HG03521 (cell line): ENCODE data around the gene DPPA3.
"Not testable (repeated sequence)": the region's sequence is repeated elsewhere in the genome, so short reads cannot be mapped to it uniquely, and the experiment has no call there.

Experiments used
- ATAC-seq: cut with Tn5 transposase; IDR thresholded peaks from one replicate; pipeline ENCODE4 v1.9.1; 2021; ENCODE audit warnings: mild to moderate bottlenecking, moderate library complexity; ENCODE audit not compliant: unreplicated experiment

DPPA3 gene

DNA sequence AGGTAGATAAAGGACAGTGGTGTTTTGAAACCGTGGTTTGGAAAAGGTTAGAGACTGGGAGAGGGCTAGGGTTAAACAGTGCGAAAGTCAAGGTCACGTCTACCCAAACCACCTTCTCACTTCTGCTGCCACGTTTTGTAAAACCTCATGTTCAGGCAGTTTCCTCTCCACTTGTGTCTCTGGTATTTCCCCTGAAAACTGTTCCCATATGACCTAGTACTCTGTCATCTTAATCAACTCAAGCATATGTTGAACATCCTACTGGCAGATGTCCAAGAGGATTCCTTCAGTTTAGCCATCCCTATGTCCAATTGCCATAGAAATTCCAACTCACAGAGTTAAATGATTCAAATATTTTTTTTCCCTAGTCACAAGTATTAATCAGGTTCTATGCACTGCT is 18.5 kb downstream of the DPPA3 start:
- no peak for ATAC-seq

DNA sequence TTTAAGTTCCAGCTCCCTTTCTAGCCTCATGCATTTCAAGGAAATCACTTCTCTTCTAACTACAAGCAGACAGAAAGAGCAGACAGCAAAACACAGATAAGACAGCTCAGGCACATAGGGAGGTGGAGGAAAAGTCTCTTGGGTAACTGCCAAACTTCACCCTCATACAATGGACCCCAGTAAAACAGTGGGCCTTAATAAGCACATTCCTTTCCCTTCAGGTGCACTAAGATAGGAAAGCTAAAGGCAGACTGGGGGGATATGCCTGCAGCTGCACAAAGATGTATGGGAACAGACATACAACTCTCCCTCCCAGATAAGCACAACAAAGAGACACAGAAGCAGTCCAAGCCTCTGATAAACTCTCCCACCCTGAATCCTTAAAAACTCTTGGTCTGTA is 19.8 kb downstream of the DPPA3 start:
- ATAC-seq = not testable (repeated sequence)

DNA sequence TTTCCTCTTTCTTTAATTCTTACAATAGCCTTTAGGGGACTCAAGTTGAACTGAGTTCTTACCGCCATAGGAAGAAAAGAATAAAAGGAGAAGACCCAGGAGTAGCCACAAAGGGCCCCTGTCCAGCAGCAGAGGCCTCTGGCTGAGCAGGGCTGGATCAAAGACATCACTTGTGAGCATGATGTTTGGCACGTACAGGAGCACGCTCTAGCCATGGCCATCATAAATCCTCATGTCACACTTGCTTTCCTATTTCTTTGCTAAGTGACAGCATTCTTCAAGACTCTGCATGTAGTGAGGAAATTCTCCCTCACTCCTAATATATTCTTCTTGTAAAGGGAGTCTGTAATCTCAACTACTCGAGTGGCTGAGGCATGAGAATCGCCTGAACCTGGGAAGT is 20.3 kb downstream of the DPPA3 start:
- ATAC-seq = no peak

DNA sequence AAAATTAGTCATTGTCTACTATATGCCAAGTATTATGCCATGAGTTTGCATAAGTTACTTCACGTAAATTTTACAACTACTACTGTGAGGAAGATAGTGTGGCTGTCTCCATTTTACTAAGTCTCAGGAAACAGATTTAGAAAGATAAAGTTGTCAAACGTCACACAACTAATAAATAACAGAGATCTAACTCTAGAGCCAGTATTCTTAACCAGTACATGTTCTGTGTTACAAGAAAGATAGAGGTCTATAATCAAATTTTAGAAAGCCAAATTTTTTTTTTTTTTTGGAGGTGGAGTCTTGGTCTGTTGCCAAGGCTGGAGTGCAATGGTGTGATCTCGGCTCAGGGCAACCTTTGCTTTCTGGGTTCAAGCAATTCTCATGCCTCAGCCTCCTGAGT is 21.8 kb downstream of the DPPA3 start:
- ATAC-seq = no peak

DNA sequence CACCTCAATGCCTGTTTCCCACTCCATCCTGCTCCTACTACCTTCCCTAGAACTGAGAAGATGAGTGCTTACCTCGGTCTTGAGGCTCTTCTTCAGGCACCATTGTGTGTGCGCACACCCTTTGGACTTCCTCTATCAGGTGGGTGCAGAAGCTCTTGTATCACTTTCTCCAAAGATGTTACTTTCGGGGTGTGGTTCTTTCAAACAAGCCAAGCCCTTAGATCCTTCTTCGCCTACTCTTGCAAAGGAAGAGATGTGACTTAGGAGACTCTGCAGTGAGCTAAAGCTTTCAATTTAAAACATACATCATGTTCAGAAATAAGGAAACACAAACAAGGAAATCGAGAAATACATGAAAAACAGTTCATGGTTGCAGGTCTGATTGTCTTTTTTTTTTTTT is 36.0 kb downstream of the DPPA3 start, which contains the start of gene CLEC4C:
TSS of gene CLEC4C (minus strand) at position 130 of the 400 bp plus-strand sequence. CDS start at position 103, 27 bp downstream.
- ATAC-seq = no peak

DNA sequence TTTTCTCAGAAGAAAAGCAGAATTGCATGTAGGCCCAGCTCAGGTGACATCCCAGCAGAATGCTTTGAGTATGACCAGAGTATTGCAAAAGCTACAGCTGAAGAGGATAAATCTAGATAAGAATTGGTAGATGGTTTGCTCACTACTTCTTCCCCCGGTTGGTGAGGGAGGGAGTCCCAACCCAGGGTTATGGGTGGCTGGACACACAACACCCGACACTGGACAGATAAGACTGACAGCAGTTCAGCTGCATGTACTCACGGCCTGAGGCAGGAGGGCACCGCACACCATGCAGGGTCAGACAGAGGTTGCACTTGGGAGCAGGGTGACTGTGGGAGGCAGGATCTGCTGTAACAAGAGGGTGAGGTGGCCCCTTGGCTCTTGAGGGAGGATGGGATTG is 37.6 kb downstream of the DPPA3 start:
- ATAC-seq = no peak

DNA sequence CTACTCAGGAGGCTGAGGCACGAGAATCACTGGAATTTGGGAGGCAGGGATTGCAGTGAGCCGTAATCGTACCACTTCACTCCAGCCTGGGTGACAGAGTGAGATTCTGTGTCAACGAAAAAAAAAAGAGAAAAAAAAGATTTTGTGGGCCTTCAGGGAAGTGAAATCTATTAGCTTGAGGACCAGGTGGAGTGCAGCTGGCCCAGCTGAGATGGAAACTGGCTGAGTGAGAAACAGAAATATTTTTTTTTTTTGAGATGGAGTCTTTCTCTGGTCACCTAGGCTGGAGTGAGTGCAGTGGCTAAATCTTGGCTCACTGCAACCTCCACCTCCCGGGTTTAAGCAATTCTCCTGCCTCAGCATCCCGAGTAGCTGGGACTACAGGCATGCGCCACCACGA is 38.2 kb downstream of the DPPA3 start:
- no peak for ATAC-seq

DNA sequence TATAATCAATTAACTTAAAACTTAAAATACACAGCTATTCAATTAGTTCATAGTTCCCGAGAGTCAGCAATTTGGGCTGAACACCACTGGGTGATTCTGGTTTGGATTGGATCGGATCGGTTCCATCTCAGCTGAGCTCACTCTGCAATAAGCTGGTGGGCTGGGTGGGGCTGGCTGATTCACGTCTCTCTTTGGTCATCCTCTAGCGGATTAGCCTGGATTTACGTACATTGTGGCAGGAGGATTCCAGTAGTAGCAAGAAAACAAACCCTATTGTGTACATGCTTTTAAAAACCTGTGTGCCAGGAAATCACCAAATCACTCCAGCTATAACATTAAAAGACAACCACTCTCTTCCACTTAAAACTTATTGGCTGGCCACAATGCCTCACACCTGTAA is 39.1 kb downstream of the DPPA3 start:
- no peak for ATAC-seq

DNA sequence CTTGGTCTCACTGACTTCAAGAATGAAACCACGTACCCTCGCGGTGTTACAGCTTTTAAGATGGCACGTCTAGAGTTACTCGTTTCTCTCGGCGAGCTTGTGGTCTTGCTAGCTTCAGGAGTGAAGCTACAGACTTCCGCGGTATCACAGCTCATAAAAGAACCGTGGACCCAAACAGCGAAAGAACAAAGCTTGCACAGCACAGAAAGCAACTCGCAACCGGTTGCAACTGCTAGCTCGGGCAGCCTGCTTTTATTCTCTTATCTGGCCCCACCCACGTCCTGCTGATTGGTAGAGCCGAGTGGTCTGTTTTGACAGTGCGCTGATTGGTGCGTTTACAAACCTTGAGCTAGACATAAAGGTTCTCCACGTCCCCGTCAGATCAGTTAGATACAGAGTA is 40.2 kb downstream of the DPPA3 start:
- no peak for ATAC-seq

DNA sequence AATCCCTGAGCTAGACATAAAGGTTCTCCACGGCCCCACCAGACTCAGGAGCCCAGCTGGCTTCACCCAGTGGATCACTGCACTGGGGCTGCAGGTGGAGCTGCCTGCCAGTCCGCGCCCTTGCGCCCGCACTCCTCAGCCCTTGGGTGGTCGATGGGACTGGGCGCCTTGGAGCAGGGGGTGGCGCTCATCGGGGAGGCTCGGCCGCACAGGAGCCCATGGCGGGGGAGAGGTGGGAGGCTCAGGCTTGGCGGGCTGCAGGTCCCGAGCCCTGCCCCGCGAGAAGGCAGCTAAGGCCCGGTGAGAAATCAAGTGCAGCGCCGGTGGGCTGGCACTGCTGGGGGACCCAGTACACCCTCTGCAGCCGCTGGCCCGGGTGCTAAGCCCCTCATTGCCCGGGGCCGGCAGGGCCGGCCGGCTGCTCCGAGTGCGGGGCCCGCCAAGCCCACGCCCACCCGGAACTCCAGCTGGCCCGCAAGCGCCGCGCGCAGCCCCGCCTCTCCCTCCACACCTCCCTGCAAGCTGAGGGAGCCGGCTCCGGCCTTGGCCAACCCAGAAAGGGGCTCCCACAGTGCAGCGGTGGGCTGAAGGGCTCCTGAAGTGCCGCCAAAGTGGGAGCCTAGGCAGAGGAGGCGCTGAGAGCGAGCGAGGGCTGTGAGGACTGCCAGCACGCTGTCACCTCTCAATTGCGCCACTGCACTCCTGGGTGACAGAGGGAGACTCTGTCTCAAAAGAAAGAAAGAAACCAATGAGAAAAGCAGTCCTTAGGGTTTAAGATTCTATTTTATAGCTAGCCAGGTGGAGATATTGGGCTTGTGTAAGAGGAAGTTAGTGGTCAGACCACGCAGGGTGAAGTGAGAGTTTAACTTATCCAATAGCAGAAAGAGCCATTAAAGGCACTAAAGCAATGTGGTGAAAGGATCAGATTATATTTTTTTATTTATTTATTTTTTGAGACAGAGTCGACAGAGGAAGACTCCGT is 41.0 kb downstream of the DPPA3 start:
- not testable (repeated sequence) for ATAC-seq

DNA sequence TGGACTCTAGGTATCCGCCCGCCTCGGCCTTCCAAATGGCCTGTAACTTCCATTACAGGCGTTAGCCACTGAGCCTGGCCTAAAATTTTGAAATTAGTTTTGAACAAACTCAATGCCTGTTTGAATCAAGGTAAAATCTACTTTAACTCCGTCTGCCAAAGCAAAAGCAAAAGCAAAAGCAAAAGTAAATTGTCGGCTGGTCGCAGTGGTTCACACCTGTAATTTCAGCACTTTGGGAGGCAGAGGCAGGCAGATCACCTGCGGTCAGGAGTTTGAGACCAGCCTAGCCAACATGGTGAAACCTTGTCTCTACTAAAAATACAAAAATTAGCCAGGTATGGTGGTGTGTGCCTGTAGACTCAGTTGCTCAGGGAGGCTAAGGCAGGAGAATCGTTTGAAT is 44.4 kb downstream of the DPPA3 start:
- not testable (repeated sequence) for ATAC-seq

DNA sequence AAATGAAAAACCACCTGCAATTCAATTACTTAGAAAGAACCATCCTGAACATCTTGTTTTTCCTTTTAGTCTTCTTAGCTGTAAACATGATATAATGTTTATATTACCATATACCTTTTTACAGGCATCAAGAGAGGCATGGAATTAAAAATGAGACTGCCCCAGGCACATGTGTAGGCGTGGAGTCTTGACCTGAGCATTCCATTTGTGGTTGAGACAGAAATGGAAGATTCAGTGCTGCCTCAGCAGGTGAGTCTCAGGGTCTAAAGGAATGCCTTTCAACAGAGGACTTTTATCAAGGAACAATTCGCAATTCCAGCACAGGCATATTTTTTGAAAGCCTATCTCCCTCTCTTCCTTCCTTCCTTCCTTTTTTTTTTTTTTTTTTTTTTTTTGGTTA is 45.8 kb downstream of the DPPA3 start:
- ATAC-seq = no peak

DNA sequence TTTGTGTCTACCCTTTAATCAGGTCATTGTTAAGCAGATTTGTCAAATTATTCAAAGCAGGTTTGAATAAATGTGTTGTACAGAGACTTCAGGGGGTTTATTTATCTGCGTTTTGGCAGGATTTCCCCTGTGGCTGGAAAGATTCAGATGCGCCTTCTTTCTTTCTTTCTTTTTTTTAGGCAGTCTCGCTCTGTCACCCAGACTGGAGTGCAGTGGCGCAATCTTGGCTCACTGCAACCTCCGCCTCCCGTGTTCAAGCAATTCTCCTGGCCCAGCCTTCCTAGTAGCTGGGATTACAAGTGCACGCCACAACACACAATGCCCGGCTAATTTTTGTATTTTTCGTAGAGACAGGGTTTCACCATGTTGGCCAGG is 47.5 kb downstream of the DPPA3 start:
- ATAC-seq = no peak
